ENCODE results near the gene TGFBR1. TPM values are rescaled to one million over a fixed set of nuclear protein-coding genes. Genes with fewer than 3 reads are reported as not detected.

TGFBR1 gene
- total RNA-seq, 4 donors from 2014 or later, result 37.0 to 65.8 (median 48.8) TPM

DNA sequence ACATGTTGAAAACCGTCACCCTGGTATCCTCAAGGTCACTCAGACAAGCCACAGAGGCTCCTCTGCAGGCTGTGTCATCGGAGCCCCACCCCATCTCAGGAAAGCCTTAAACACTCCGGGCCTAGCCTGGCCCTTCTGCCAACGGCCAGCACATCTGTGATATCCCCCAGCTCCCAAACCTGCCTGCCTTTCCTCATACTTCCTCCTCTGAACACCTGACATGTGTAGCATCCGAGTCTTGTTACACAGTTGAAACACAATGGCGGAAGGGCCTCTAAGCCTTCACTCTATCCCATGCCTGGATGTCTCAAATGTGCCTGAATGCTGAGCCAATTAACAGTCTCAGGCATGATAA, 32.9 kb upstream of the TGFBR1 start:
- peaks cover 0 to 42% of the 10 kb centered on the region in 2 donors for H3K36me3 ChIP-seq
- H3K27me3 ChIP-seq, result no peaks in the 10 kb centered on the region
- no peaks in the 10 kb centered on the region for H3K9me3 ChIP-seq
- ATAC-seq, result no peak
- peaks cover 0 to 14% (median 2%) of the 10 kb centered on the region in 3 donors for H3K4me1 ChIP-seq
- WGBS, 2 donors (ENCODE audit: low coverage in 1 of 2), result 92% methylated on average over 2 of the region's 6 CpGs; no CpG with 5 or more reads in 1 of the 2 donors
- no peak overlapping the region for H3K4me3 ChIP-seq
- no peak for TF ChIP-seq EP300 (IDR thresholded peaks at IDR 0.05)
- TF ChIP-seq POLR2A (IDR thresholded peaks at IDR 0.05), result no peak
- TF ChIP-seq, protein P1, sequence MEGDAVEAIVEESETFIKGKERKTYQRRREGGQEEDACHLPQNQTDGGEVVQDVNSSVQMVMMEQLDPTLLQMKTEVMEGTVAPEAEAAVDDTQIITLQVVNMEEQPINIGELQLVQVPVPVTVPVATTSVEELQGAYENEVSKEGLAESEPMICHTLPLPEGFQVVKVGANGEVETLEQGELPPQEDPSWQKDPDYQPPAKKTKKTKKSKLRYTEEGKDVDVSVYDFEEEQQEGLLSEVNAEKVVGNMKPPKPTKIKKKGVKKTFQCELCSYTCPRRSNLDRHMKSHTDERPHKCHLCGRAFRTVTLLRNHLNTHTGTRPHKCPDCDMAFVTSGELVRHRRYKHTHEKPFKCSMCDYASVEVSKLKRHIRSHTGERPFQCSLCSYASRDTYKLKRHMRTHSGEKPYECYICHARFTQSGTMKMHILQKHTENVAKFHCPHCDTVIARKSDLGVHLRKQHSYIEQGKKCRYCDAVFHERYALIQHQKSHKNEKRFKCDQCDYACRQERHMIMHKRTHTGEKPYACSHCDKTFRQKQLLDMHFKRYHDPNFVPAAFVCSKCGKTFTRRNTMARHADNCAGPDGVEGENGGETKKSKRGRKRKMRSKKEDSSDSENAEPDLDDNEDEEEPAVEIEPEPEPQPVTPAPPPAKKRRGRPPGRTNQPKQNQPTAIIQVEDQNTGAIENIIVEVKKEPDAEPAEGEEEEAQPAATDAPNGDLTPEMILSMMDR (IDR thresholded peaks at IDR 0.05), result no peak
- TF ChIP-seq POLR2AphosphoS5 (IDR thresholded peaks at IDR 0.05), result no peak
- peak overlapping the region in 2 of 4 donors; percentile 7 to 34 for H3K27ac ChIP-seq

DNA sequence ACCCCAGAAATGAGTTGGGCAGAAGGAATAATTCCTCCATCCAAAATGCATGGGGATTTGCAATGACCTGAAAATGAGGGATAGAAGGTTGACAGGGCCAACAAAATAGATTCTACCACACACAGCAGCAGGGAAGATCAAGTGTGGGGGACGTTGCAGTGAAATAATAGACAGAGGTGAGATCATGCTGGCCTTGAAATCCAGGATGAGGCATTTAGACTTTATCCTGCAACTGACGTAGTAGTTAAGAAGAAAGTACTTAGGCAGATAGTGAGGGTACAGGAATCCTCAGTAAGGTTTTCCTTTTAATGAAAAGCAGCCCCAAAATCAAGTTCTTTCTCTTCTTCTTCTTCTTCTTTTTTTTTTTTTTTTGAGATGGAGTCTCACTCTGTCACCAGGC, 31.6 kb upstream of the TGFBR1 start:
- 40 to 66% methylated on average over 2 of the region's 2 CpGs for WGBS, 2 donors (ENCODE audit: low coverage in 1 of 2)
- peak overlapping the region in 1 of 4 donors; percentile 9 for H3K27ac ChIP-seq
- no peaks in the 10 kb centered on the region for H3K9me3 ChIP-seq
- no peak for TF ChIP-seq EP300 (IDR thresholded peaks at IDR 0.05)
- TF ChIP-seq POLR2AphosphoS5 (IDR thresholded peaks at IDR 0.05), result no peak
- TF ChIP-seq POLR2A (IDR thresholded peaks at IDR 0.05), result no peak
- H3K4me3 ChIP-seq, result no peak overlapping the region
- peaks cover 0 to 16% (median 2%) of the 10 kb centered on the region in 3 donors for H3K4me1 ChIP-seq
- H3K27me3 ChIP-seq, result no peaks in the 10 kb centered on the region
- peak; percentile 62 for ATAC-seq
- H3K36me3 ChIP-seq, result peaks cover 0 to 28% of the 10 kb centered on the region in 2 donors

DNA sequence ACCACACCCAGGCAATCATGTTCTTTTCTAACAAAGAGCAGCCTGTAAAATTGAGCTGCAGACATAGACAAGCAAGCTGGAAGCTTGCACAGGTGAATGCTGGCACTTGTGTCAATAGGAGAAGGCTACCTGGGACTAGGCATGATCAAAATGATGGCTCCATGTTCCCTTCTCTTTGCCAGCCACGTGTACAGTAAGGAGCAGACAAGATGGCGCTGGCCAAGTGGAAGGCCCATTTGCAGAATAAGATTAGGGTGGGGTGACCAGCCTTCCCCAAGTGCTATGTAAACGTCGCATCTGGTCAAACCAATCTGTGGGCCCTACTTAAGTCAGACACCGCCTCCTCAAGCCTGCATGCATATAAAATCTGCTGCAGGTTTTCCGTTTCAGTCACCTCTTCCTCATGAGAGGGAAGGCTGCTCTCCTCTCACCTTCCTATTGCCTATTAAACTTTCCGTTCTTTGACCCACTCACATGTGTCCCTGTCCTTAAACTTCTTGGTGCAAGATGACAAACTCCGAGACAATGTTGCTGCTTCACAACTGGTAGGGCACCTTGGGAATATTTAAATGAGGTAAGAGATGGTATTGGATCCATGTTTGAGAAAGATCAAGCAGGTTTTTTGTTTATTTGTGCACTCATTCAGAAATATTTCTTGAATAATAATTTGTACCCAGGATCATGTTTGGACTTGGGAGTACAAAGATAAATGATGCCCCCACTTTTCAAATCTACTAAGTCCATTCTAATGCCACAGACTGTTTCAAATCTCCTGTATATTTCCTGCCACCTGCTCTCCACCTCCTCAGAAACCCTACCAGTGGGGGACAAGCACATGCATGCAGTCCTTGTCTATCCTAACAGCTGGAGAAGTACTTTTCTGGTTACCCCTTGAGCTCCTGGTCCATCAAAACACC, 30.7 kb upstream of the TGFBR1 start:
- H3K27me3 ChIP-seq, result no peaks in the 10 kb centered on the region
- no peaks in the 10 kb centered on the region for H3K9me3 ChIP-seq
- WGBS, 2 donors (ENCODE audit: low coverage in 1 of 2), result 95 to 100% methylated on average over 1 to 6 of the region's 8 CpGs
- no peak for ATAC-seq
- H3K4me3 ChIP-seq, result no peak overlapping the region
- no peak for TF ChIP-seq EP300 (IDR thresholded peaks at IDR 0.05)
- peaks cover 0 to 16% (median 2%) of the 10 kb centered on the region in 3 donors for H3K4me1 ChIP-seq
- H3K36me3 ChIP-seq, result peaks cover 0 to 19% of the 10 kb centered on the region in 2 donors
- no peak overlapping the region for H3K27ac ChIP-seq

DNA sequence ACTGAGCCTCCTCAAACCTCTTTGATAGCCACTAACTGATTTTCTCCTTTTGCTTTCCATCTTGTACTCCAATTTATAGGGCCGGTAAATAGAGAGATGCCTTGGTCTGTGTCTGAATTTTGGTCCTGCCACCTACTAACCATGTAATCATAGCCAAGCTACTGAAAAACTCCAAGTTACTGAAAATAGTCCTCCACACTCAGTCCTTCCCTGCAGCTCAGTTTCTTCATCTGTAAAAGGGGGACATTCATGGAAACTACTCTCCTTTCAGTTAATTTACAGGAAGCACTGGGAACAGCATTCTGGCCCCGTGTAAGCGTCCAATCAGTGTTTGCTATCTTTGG, 30.0 kb upstream of the TGFBR1 start:
- Histone ChIP-seq H3K36me3 (peaks cover 0 to 13% of the 10 kb centered on the region in 2 donors), H3K27ac (no peak overlapping the region), H3K27me3 (no peaks in the 10 kb centered on the region), H3K4me3 (no peak overlapping the region), H3K4me1 (peaks cover 0 to 16% (median 2%) of the 10 kb centered on the region in 3 donors), H3K9me3 (no peaks in the 10 kb centered on the region)
- TF ChIP-seq POLR2AphosphoS5 (IDR thresholded peaks at IDR 0.05) (no peak), POLR2A (IDR thresholded peaks at IDR 0.05) (no peak), EP300 (IDR thresholded peaks at IDR 0.05) (no peak)
- TF ChIP-seq, protein P1 (IDR thresholded peaks at IDR 0.05), result no peak
- 80 to 89% methylated on average over 2 to 3 of the region's 3 CpGs for WGBS, 2 donors (ENCODE audit: low coverage in 1 of 2)
- no peak for ATAC-seq

DNA sequence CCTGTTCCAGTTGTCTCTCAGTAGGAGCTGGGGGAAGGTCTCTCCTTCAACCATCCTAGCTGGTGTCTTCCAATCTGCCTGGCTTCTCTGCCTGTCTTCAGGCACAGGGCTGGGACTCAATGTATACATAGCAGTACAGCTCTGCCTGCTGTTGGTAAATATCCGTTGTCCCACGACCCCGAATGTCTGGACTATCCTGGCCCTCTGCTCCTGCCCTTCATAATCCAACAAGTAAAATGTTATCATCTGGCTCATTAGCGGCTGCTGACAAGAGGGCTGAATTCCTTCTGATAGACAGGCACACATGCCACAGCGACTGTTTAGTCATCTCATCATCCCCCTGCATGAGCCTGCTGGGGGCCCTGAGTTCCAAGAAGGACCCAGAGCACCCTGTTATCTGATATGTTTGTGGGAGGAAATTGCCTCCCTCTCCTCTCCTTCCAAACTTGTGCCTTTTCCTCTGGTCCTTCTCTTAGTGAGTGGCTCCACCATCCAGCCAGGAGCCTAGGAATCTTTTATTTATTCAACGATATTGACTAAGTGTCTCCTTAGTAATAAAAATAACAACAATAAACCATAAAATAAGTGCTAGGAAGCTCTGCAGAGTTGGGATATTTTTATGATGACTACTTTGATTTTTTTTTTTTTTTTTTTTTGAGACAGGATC, 29.5 kb upstream of the TGFBR1 start:
- H3K4me1 ChIP-seq, result peaks cover 0 to 16% (median 2%) of the 10 kb centered on the region in 3 donors
- H3K27ac ChIP-seq, result no peak overlapping the region
- WGBS, 2 donors (ENCODE audit: low coverage in 1 of 2), result 13 to 44% methylated on average over 1 to 6 of the region's 6 CpGs
- H3K27me3 ChIP-seq, result no peaks in the 10 kb centered on the region
- ATAC-seq, result no peak
- peaks cover 0 to 8% of the 10 kb centered on the region in 2 donors for H3K36me3 ChIP-seq
- TF ChIP-seq POLR2A (IDR thresholded peaks at IDR 0.05) (no peak), POLR2AphosphoS5 (IDR thresholded peaks at IDR 0.05) (no peak), EP300 (IDR thresholded peaks at IDR 0.05) (no peak)
- TF ChIP-seq, protein P1 (IDR thresholded peaks at IDR 0.05), result no peak
- H3K4me3 ChIP-seq, result no peak overlapping the region
- no peaks in the 10 kb centered on the region for H3K9me3 ChIP-seq

All from gastroesophageal sphincter (tissue), 4 donors.